Uterus (tissue), 4 donors: ENCODE measurements around the gene OS9. TPM values are rescaled to one million over a fixed set of nuclear protein-coding genes. Genes with fewer than 3 reads are reported as not detected.
"Not testable (repeated sequence)": the region's sequence is repeated elsewhere in the genome, so short reads cannot be mapped to it uniquely, and the experiment has no call there.

Source experiments
- DNase-seq, 2 donors: peaks; one replicate each; pipeline ENCODE4 v3.0.0-alpha.2; 2019 to 2020
- H3K27ac ChIP-seq, 2 donors: fragments of 200-600 bp; sonication (generic); 1 replicate in 1 of 2; 2 replicates in 1 of 2; pipeline ENCODE4 v1.5.1; 2016 to 2018
- H3K27me3 ChIP-seq, 2 donors: fragments of 200-600 bp; sonication (generic); one replicate each; pipeline ENCODE4 v1.5.1; 2018 to 2019; ENCODE audit warnings: control low read depth in 1 of 2
- H3K36me3 ChIP-seq, 2 donors: fragments of 200-600 bp; sonication (generic); one replicate each; pipeline ENCODE4 v1.5.1; 2019; ENCODE audit warnings: control low read depth in 1 of 2
- H3K4me1 ChIP-seq, 2 donors: fragments of 200-600 bp; sonication (generic); one replicate each; pipeline ENCODE4 v1.5.1; 2018 to 2019; ENCODE audit warnings: control low read depth in 1 of 2
- H3K4me3 ChIP-seq, 2 donors: fragments of 200-600 bp; sonication (generic); 1 replicate in 1 of 2; 2 replicates in 1 of 2; pipeline ENCODE4 v1.5.1; 2018 to 2019; ENCODE audit warnings: mild to moderate bottlenecking in 1 of 2
- H3K9me3 ChIP-seq, 2 donors: fragments of 200-600 bp; sonication (generic); one replicate each; pipeline ENCODE4 v1.5.1; 2019; ENCODE audit warnings: control low read depth in 1 of 2
- CTCF ChIP-seq, 4 experiments: fragments of 200-600 bp in 2 of 4; fragments of 450-650 bp in 2 of 4; sonication (generic) in 2 of 4; IDR thresholded peaks; one replicate each; pipeline ENCODE4 v1.5.1; 2016 to 2019; ENCODE audit warnings: antibody characterized with exemption in 4 of 4, mild to moderate bottlenecking in 2 of 4, moderate library complexity in 1 of 4
- POLR2A ChIP-seq, 2 donors: fragments of 450-650 bp; IDR thresholded peaks; one replicate each; pipeline ENCODE4 v1.6.1; 2016; ENCODE audit warnings: antibody characterized with exemption in 2 of 2, mild to moderate bottlenecking in 1 of 2, moderate library complexity in 1 of 2
- intact Hi-C: fragments of 100-400 bp; cut with DNase I; formaldehyde crosslinking; loops from one replicate; pipeline ENCODE4 v1.15.1; 2023; ENCODE audit warnings: low total_unique reads
- total RNA-seq, 4 donors: library from RNA; depleted of rRNA in 3 of 4; stranded (reverse); fragments of >200 nt in 3 of 4; gene quantifications; one replicate each; pipeline versions ENCODE4 v1.1.0 to v1.2.4, GENCODE V29; 2014 to 2023
- donor health status: DM: yes; HTN: yes; CAD: no.

Gene OS9
- total RNA-seq, 4 donors from 2014 or later = 189 to 339 (median 252) TPM

DNA sequence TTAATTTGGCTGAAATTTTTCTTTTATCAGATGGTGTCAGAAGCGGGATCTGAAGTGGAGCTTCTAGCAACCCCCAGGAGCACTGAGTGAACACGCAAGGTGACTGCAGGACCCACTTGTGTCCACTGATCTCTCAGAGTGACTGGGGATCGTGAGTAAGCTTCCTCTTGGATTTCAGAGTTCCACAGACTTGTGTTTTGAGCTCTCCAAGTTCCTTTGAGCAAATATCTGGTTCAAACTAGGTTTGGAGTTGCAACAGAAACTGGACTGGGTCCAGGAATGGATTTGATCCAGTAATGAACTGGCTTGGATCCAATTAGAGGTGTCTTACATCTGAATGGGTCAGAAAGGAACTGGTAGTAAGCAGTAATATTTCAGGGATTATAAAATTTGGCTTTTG, 36.2 kb upstream of the OS9 start:
- no peak for DNase-seq
- intact Hi-C loops = no loop called here
- no peak overlapping the region for H3K4me3 ChIP-seq

DNA sequence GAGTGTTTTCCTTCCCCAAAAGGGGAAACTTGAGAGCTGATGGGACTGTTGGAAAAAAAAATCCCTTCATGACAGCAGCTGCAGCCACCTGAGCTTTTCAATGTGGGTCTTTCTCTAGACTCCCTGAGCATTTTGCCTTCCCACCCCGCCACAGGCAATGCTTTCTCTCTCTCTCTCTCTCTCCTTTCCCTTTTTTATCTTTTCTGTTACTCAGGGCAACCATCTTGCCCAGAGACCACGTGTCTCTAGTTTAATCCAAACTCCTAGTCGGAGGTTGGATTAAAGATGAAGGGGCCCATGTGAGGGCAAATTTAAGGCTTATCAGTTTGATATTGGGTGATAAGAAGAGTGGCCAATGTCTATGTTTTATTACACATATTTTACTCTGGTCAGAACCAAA, 35.0 kb upstream of the OS9 start:
- Histone ChIP-seq H3K27me3 (no peaks in the 10 kb centered on the region), H3K27ac (no peak overlapping the region), H3K4me3 (no peak overlapping the region), H3K4me1 (no peaks in the 10 kb centered on the region), H3K9me3 (no peaks in the 10 kb centered on the region), H3K36me3 (no peaks in the 10 kb centered on the region)
- intact Hi-C loops = no loop called here
- DNase-seq = no peak
- TF ChIP-seq CTCF (IDR thresholded peaks at IDR 0.05) = no peak
- TF ChIP-seq POLR2A (IDR thresholded peaks at IDR 0.05) = no peak

More for the DNA sequence above, 36.2 kb upstream of the OS9 start:
- Histone ChIP-seq H3K27ac (no peak overlapping the region), H3K4me1 (no peaks in the 10 kb centered on the region), H3K36me3 (no peaks in the 10 kb centered on the region), H3K27me3 (no peaks in the 10 kb centered on the region), H3K9me3 (no peaks in the 10 kb centered on the region)
- TF ChIP-seq POLR2A (IDR thresholded peaks at IDR 0.05) (no peak), CTCF (IDR thresholded peaks at IDR 0.05) (no peak)

DNA sequence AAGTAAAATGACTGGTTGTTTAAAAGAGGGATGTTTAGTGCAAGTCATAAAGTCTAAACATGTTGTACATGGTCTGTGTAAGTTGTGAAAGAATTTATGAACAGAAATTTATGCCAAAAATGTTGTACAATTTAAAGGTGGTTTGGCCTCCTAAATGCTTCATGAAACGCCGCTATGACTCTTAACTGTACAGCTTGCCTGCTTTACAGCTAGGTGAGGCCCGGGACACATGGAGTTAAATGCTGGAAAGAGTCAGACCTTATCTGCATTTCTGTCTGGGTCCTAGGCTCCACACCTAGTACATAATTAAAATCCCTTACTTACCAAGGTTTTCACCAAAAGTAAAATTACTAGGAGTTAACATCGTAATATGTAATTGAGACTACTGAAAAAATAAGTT, 32.6 kb upstream of the OS9 start:
- Histone ChIP-seq H3K4me1 (no peaks in the 10 kb centered on the region), H3K9me3 (no peaks in the 10 kb centered on the region), H3K4me3 (no peak overlapping the region), H3K27ac (no peak overlapping the region), H3K27me3 (no peaks in the 10 kb centered on the region), H3K36me3 (no peaks in the 10 kb centered on the region)
- DNase-seq = no peak
- TF ChIP-seq CTCF (IDR thresholded peaks at IDR 0.05) = no peak
- no peak for TF ChIP-seq POLR2A (IDR thresholded peaks at IDR 0.05)
- intact Hi-C loops = no loop called here

DNA sequence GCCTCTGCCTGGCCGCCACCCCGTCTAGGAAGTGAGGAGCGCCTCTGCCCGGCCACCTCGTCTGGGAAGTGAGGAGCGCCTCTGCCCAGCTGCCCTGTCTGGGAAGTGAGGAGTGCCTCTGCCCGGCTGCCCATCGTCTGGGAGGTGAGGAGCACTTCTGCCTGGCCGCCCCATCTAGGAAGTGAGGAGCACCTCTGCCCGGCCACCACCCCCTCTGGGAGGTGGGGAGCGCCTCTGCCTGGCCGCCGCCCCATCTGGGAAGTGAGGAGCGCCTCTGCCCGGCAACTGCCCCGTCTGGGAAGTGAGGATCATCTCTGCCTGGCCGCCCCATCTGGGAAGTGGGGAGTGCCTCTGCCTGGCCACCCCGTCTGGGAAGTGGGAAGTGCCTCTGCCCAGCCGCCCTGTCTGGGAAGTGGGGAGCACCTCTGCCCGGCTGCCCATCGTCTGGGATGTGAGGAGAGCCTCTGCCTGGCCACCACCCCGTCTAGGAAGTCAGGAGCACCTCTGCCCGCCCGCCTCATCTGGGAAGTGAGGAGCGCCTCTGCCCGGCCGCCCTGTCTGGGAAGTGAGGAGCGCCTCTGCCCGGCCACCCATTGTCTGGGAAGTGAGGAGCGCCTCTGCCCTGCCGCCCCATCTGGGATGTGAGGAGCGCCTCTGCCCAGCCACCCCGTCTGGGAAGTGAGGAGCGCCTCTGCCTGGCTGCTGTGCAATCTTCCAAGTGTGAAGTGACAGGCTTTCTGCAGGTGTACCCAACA, 28.7 kb upstream of the OS9 start:
- DNase-seq, H3K9me3 ChIP-seq, H3K27ac ChIP-seq, H3K27me3 ChIP-seq, intact Hi-C loops, H3K4me1 ChIP-seq, H3K36me3 ChIP-seq, H3K4me3 ChIP-seq: not testable (repeated sequence)

DNA sequence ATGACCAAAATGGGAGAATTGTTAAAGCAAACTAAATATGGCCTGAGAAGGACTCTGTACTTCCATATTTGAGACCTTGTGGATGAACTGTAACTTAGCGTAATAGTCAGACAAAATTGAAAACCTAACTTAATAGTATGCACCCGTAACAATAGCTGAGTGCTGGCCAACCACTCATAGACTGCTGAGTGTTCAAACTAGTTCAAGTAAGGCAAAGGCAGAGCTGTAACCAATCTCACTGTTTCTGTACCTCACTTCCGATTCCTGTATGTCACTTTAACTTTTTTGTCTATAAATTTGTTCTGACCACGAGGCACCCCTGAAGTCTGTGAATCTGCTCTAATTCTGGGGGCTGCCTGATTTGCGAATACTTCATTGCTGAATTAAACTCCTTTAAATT, 27.0 kb upstream of the OS9 start:
- intact Hi-C loops = no loop called here
- Histone ChIP-seq H3K4me1 (no peaks in the 10 kb centered on the region), H3K4me3 (no peak overlapping the region), H3K9me3 (no peaks in the 10 kb centered on the region), H3K27ac (no peak overlapping the region), H3K36me3 (no peaks in the 10 kb centered on the region), H3K27me3 (no peaks in the 10 kb centered on the region)
- TF ChIP-seq POLR2A (IDR thresholded peaks at IDR 0.05) (no peak), CTCF (IDR thresholded peaks at IDR 0.05) (no peak)
- DNase-seq = no peak

DNA sequence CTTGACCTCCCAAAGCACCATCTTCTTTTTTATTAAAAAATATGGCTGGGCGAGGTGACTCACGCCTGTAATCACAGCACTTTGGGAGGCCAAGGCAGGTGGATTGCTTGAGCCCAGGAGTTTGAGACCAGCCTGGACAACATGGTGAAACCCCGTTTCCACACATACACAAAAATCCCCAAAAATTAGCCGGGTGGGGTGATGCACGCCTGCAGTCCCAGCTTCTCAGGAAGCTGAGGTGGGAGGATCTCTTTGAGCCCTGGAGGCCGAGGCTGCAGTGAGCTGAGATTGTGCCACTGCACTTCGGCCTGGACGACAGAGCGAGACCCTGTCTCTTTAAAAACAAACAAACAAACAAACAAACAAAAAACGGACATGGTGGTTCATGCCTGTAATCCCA, 24.2 kb upstream of the OS9 start:
- H3K27ac ChIP-seq, H3K4me3 ChIP-seq, intact Hi-C loops: not testable (repeated sequence)

DNA sequence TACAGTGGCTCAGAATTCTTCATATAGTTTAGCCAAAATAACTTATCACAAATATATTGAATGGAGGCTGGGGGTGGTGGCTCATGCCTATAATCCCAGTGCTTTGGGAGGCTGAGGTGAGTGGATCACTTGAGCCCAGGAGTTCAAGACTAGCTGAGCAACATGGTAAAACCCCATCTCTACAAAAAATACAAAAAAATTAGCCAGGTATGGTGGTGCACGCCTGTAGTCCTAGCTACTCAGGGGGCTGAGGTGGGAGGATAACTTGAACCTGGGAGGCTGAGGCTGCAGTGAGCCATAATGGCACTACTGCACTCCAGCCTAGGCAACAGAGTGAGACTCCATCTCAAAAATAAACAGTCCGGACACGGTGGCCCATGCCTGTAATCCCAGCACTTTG, 22.1 kb upstream of the OS9 start:
- H3K4me1 ChIP-seq, DNase-seq, H3K4me3 ChIP-seq, H3K36me3 ChIP-seq, H3K9me3 ChIP-seq, H3K27me3 ChIP-seq, H3K27ac ChIP-seq, intact Hi-C loops: not testable (repeated sequence)

More for the DNA sequence above, 24.2 kb upstream of the OS9 start:
- not testable (repeated sequence) for H3K4me1 ChIP-seq, DNase-seq, H3K36me3 ChIP-seq, H3K27me3 ChIP-seq, H3K9me3 ChIP-seq
